Fibroblast of pulmonary artery (primary cell): Measurements from ENCODE around the gene SMIM27.
"Not testable (repeated sequence)": the region's sequence is repeated elsewhere in the genome, so short reads cannot be mapped to it uniquely, and the experiment has no call there.

Experiments
- DNase-seq: peaks from one replicate; pipeline ENCODE4 v3.0.0-alpha.2; 2010; ENCODE audit warnings: low read depth
- H3K4me3 ChIP-seq: replicated peaks from 2 replicates; pipeline ENCODE4 v1.5.1; 2011; ENCODE audit warnings: low read depth, mild to moderate bottlenecking, control low read depth, low read length, moderate library complexity
- CTCF ChIP-seq: IDR thresholded peaks from 2 replicates; pipeline ENCODE4 v1.5.1; 2011; ENCODE audit warnings: mild to moderate bottlenecking, control low read depth, low read length, inconsistent platforms; ENCODE audit errors: missing control alignments

Gene SMIM27

GRCh38 chr9:32590898-32591297 lies 38.8 kb downstream of the SMIM27 start:
- no peak for DNase-seq
- no peak for TF ChIP-seq CTCF
- no peak overlapping the region for H3K4me3 ChIP-seq

GRCh38 chr9:32596096-32596865 lies 44.2 kb downstream of the SMIM27 start:
- no peak overlapping the region for H3K4me3 ChIP-seq
- no peak for DNase-seq
- no peak for TF ChIP-seq CTCF

- no peak for DNase-seq
- H3K4me3 ChIP-seq = no peak overlapping the region
- no peak for TF ChIP-seq CTCF
These were observed 44.8 kb downstream of the SMIM27 start for GRCh38 chr9:32596936-32597335.

GRCh38 chr9:32599021-32599420 lies 46.9 kb downstream of the SMIM27 start:
- H3K4me3 ChIP-seq, DNase-seq: not testable (repeated sequence)
